ENCODE measurements around the gene SNAP29.
"Not testable (repeated sequence)": the region's sequence is repeated elsewhere in the genome, so short reads cannot be mapped to it uniquely, and the experiment has no call there.

The SNAP29 gene

GRCh38 chr22:20858615-20859416 lies at the start of gene SNAP29, which contains the start of gene PI4KA:
TSS of gene SNAP29 (plus strand) at chr22:20859007. CDS start at chr22:20859111, 104 bp downstream.
TSS of gene PI4KA (minus strand) at chr22:20858811. CDS start at chr22:20858725, 86 bp downstream.
- DNase-seq (ENCODE audit: low read depth in 2 of 2): peak; percentile 95 to 98

GRCh38 chr22:20809538-20810185 lies 49.1 kb upstream of the SNAP29 start:
- DNase-seq (ENCODE audit: low read depth in 2 of 2): no peak

- DNase-seq (ENCODE audit: low read depth in 2 of 2): no peak
Measured at GRCh38 chr22:20810645-20811044, 48.2 kb upstream of the SNAP29 start.

GRCh38 chr22:20811171-20811570 lies 47.6 kb upstream of the SNAP29 start:
- no peak for DNase-seq (ENCODE audit: low read depth in 2 of 2)

GRCh38 chr22:20811971-20812660 lies 46.7 kb upstream of the SNAP29 start:
- no peak for DNase-seq (ENCODE audit: low read depth in 2 of 2)

- no peak for DNase-seq (ENCODE audit: low read depth in 2 of 2)
Measured at GRCh38 chr22:20813056-20813455, 45.8 kb upstream of the SNAP29 start.

- DNase-seq (ENCODE audit: low read depth in 2 of 2): no peak
Measured at GRCh38 chr22:20814221-20814808, 44.5 kb upstream of the SNAP29 start.

- no peak for DNase-seq (ENCODE audit: low read depth in 2 of 2)
Measured at GRCh38 chr22:20815477-20816050, 43.2 kb upstream of the SNAP29 start.

GRCh38 chr22:20816559-20816958 lies 42.2 kb upstream of the SNAP29 start:
- no peak for DNase-seq (ENCODE audit: low read depth in 2 of 2)

GRCh38 chr22:20818471-20818870 lies 40.3 kb upstream of the SNAP29 start:
- no peak for DNase-seq (ENCODE audit: low read depth in 2 of 2)

GRCh38 chr22:20819471-20819870 lies 39.3 kb upstream of the SNAP29 start:
- no peak for DNase-seq (ENCODE audit: low read depth in 2 of 2)

GRCh38 chr22:20821717-20822239 lies 37.0 kb upstream of the SNAP29 start:
- not testable (repeated sequence) for DNase-seq (ENCODE audit: low read depth in 2 of 2)

GRCh38 chr22:20822240-20822639 lies 36.6 kb upstream of the SNAP29 start:
- DNase-seq (ENCODE audit: low read depth in 2 of 2): no peak

- no peak for DNase-seq (ENCODE audit: low read depth in 2 of 2)
Measured at GRCh38 chr22:20823264-20823663, 35.5 kb upstream of the SNAP29 start.

- not testable (repeated sequence) for DNase-seq (ENCODE audit: low read depth in 2 of 2)
Measured at GRCh38 chr22:20825216-20825615, 33.6 kb upstream of the SNAP29 start.

- DNase-seq (ENCODE audit: low read depth in 2 of 2): no peak
Measured at GRCh38 chr22:20825624-20826023, 33.2 kb upstream of the SNAP29 start.

- not testable (repeated sequence) for DNase-seq (ENCODE audit: low read depth in 2 of 2)
Measured at GRCh38 chr22:20826373-20827152, 32.2 kb upstream of the SNAP29 start.

GRCh38 chr22:20829491-20830134 lies 29.2 kb upstream of the SNAP29 start:
- DNase-seq (ENCODE audit: low read depth in 2 of 2): no peak

GRCh38 chr22:20833225-20833665 lies 25.6 kb upstream of the SNAP29 start:
- DNase-seq (ENCODE audit: low read depth in 2 of 2): no peak

- DNase-seq (ENCODE audit: low read depth in 2 of 2): no peak
Measured at GRCh38 chr22:20834206-20834605, 24.6 kb upstream of the SNAP29 start.

All from stimulated activated CD4-positive, alpha-beta T cell treated with anti-CD3 and anti-CD28 coated beads, Interleukin-15, amount 100 ng/mL, for 48 hours (primary cell).